Upper lobe of left lung (tissue), 6 donors: ENCODE measurements around the gene F12. TPM values are rescaled to one million over a fixed set of nuclear protein-coding genes. Genes with fewer than 3 reads are reported as not detected.

Source experiments
- ATAC-seq, 2 donors: fragments of 200-7000 bp; cut with Tn5 transposase; one replicate each; pipeline ENCODE4 v1.9.1; 2022; ENCODE audit warnings: mild to moderate bottlenecking in 2 of 2, moderate library complexity in 2 of 2; ENCODE audit not compliant: low FRiP score in 2 of 2
- DNase-seq, 2 donors: peaks; one replicate each; pipeline ENCODE4 v3.0.0-alpha.2; 2019 to 2020
- H3K27ac ChIP-seq, 4 donors: fragments of 200-600 bp; sonication (generic); one replicate each; pipeline ENCODE4 v1.5.1; 2016 to 2019
- H3K27me3 ChIP-seq, 4 donors: fragments of 200-600 bp; sonication (generic); one replicate each; pipeline ENCODE4 v1.5.1; 2017 to 2019
- H3K36me3 ChIP-seq, 4 donors: fragments of 200-600 bp; sonication (generic); one replicate each; pipeline ENCODE4 v1.5.1; 2016 to 2019
- H3K4me1 ChIP-seq, 4 donors: fragments of 200-600 bp; sonication (generic); one replicate each; pipeline ENCODE4 v1.5.1; 2018 to 2019
- H3K4me3 ChIP-seq, 4 donors: fragments of 200-600 bp; sonication (generic); one replicate each; pipeline ENCODE4 v1.5.1; 2017 to 2019; ENCODE audit warnings: mild to moderate bottlenecking in 2 of 4, moderate library complexity in 1 of 4
- H3K9me3 ChIP-seq, 4 donors: fragments of 200-600 bp; sonication (generic); one replicate each; pipeline ENCODE4 v1.5.1; 2018 to 2019
- CTCF ChIP-seq, 6 experiments: fragments of 450-650 bp in 4 of 6; fragments of 200-600 bp in 2 of 6; sonication (generic) in 2 of 6; IDR thresholded peaks; one replicate each; pipeline ENCODE4 v1.5.1; 2016 to 2019; ENCODE audit warnings: antibody characterized with exemption in 6 of 6
- EP300 ChIP-seq, 4 donors: sonication (generic); formaldehyde crosslinking; IDR thresholded peaks; one replicate each; pipeline ENCODE4 v1.5.1; 2017; ENCODE audit warnings: antibody characterized with exemption in 4 of 4, control low read depth in 2 of 4
- POLR2A ChIP-seq, 4 donors: fragments of 450-650 bp; IDR thresholded peaks; one replicate each; pipeline ENCODE4 v1.5.1; 2016 to 2017; ENCODE audit warnings: antibody characterized with exemption in 4 of 4, mild to moderate bottlenecking in 2 of 4
- POLR2AphosphoS5 ChIP-seq, 2 donors: sonication (generic); formaldehyde crosslinking; IDR thresholded peaks; one replicate each; pipeline ENCODE4 v1.5.1; 2017; ENCODE audit warnings: antibody characterized with exemption in 2 of 2
- WGBS, 2 donors: methylation state at CpG; one replicate each; pipeline ENCODE4 v1.1.5; 2017 to 2018; 5-methylcytosine and 5-hydroxymethylcytosine counted together
- total RNA-seq, 6 donors: library from RNA; depleted of rRNA in 4 of 6; stranded (reverse); fragments of >200 nt in 4 of 6; gene quantifications; one replicate each; pipeline versions ENCODE4 v1.1.0 to v1.2.1, GENCODE V29; 2016 to 2021
- donor health status: DM: no; HTN: no; CAD: no; lungs with moderate emphysema.
- donor health status: DM: no; HTN: yes; CAD: no; lungs with severe emphysema.

F12 gene
- total RNA-seq, 6 donors from 2014 or later, result 0.91 to 7.8 (median 2.1) TPM; not detected in 1

- no peak for ATAC-seq
- TF ChIP-seq CTCF (IDR thresholded peaks at IDR 0.05) (no peak), POLR2A (IDR thresholded peaks at IDR 0.05) (no peak), EP300 (IDR thresholded peaks at IDR 0.05) (no peak), POLR2AphosphoS5 (IDR thresholded peaks at IDR 0.05) (no peak)
- peaks cover 37 to 46% (median 40%) of the 10 kb centered on the region in 4 donors for H3K4me1 ChIP-seq
- 68 to 73% methylated on average over 5 of the region's 5 CpGs for whole genome bisulfite sequencing, 2 donors
- no peak for DNase-seq
- H3K4me3 ChIP-seq, result no peak overlapping the region
- H3K9me3 ChIP-seq, result no peaks in the 10 kb centered on the region
- H3K36me3 ChIP-seq, result peaks cover 0 to 16% (median 0%) of the 10 kb centered on the region in 4 donors
- no peak overlapping the region for H3K27ac ChIP-seq
- no peaks in the 10 kb centered on the region for H3K27me3 ChIP-seq
Observed at GRCh38 chr5:177353093-177353492, 56.3 kb downstream of the F12 start.

Other genes starting within 250 kb of the F12 start
- 10 to 100 TPM; 26.8 to 92.2 (median 50.3) TPM for gene RAB24, start 105.8 kb downstream of the F12 start, total RNA-seq
- gene PRELID1, start 105.8 kb downstream of the F12 start, total RNA-seq, result 100 to 1,000 TPM in 2 of 6 donors, 10 to 100 TPM in 4; 45.1 to 132 (median 86.8) TPM
- 10 to 100 TPM in 4 of 6 donors, 1 to 10 TPM in 2; 8.8 to 29.5 (median 13.6) TPM for gene MXD3, start 97.7 kb downstream of the F12 start, total RNA-seq
- gene LMAN2, start 57.9 kb downstream of the F12 start, total RNA-seq, result 100 to 1,000 TPM; 134 to 263 (median 177) TPM
- 10 to 100 TPM; 11.9 to 39.1 (median 26.6) TPM for gene RGS14, start 51.6 kb downstream of the F12 start, total RNA-seq
- not detected for gene SLC34A1, start 25.1 kb downstream of the F12 start, total RNA-seq
- not detected for gene PFN3, start 8.9 kb downstream of the F12 start, total RNA-seq
- gene GRK6, start 17.1 kb upstream of the F12 start, total RNA-seq, result 10 to 100 TPM; 26.8 to 85.9 (median 56.6) TPM
- gene PRR7, start 37.2 kb upstream of the F12 start, total RNA-seq, result 1 to 10 TPM; 1.6 to 9.2 (median 3.4) TPM
- gene DBN1, start 64.1 kb upstream of the F12 start, total RNA-seq, result 10 to 100 TPM; 17.0 to 55.6 (median 30.1) TPM
- gene PDLIM7, start 88.0 kb upstream of the F12 start, total RNA-seq, result 100 to 1,000 TPM in 1 of 6 donors, 10 to 100 TPM in 5; 32.0 to 142 (median 75.8) TPM
- gene DOK3, start 100.3 kb upstream of the F12 start, total RNA-seq, result 100 to 1,000 TPM in 1 of 6 donors, 10 to 100 TPM in 5; 17.4 to 113 (median 75.9) TPM
- gene DDX41, start 107.4 kb upstream of the F12 start, total RNA-seq, result 100 to 1,000 TPM in 2 of 6 donors, 10 to 100 TPM in 4; 82.0 to 150 (median 91.9) TPM
- gene FAM193B, start 145.0 kb upstream of the F12 start, total RNA-seq, result 100 to 1,000 TPM in 2 of 6 donors, 10 to 100 TPM in 4; 45.1 to 421 (median 91.4) TPM
- gene TMED9, start 182.6 kb upstream of the F12 start, total RNA-seq, result 100 to 1,000 TPM in 3 of 6 donors, 10 to 100 TPM in 3; 28.3 to 187 (median 110) TPM
- 10 to 100 TPM; 17.2 to 30.4 (median 23.0) TPM for gene B4GALT7, start 190.6 kb upstream of the F12 start, total RNA-seq